GM12878 (cell line): Measurements from ENCODE around the gene STXBP1. TPM values are rescaled to one million over a fixed set of nuclear protein-coding genes. Genes with fewer than 3 reads are reported as not detected.

Source experiments
- CBFB ChIP-seq: IDR thresholded peaks from 2 replicates; pipeline ENCODE4 v1.6.1; 2016; ENCODE audit warnings: antibody characterized with exemption, low read depth
- CBX3 ChIP-seq: fragments of 200-600 bp; sonication (generic); IDR thresholded peaks from 2 replicates; pipeline ENCODE4 v1.6.1; 2016; ENCODE audit warnings: low read depth, borderline replicate concordance
- CEBPB ChIP-seq, 2 experiments: fragments of 150-350 bp in 1 of 2; IDR thresholded peaks; 2 replicates each; pipeline ENCODE4 v1.6.1; 2012 to 2014; ENCODE audit warnings: low read depth in 2 of 2, low read length in 2 of 2, borderline replicate concordance in 1 of 2, inconsistent platforms in 1 of 2
- CREM ChIP-seq: IDR thresholded peaks from 2 replicates; pipeline ENCODE4 v1.6.1; 2014; ENCODE audit warnings: antibody characterized with exemption, low read depth
- ELK1 ChIP-seq: IDR thresholded peaks from 2 replicates; pipeline ENCODE4 v1.6.1; 2012; ENCODE audit warnings: low read depth, low read length, improper control_type of control experiment
- GABPA ChIP-seq: IDR thresholded peaks from 2 replicates; pipeline ENCODE4 v1.6.1; 2014; ENCODE audit warnings: antibody characterized with exemption, low read depth, mild to moderate bottlenecking, inconsistent platforms
- HDAC6 ChIP-seq: fragments of 200-600 bp; sonication (generic); IDR thresholded peaks from one replicate; pipeline ENCODE4 v1.8.0; 2017; ENCODE audit warnings: antibody characterized with exemption; ENCODE audit not compliant: unreplicated experiment
- IRF5 ChIP-seq: fragments of 450-650 bp; IDR thresholded peaks from 2 replicates; pipeline ENCODE4 v1.6.1; 2017; ENCODE audit warnings: borderline replicate concordance
- JUND ChIP-seq: IDR thresholded peaks from 2 replicates; pipeline ENCODE4 v1.6.1; 2012; ENCODE audit warnings: low read depth, mild to moderate bottlenecking, low read length, improper control_type of control experiment, moderate library complexity
- KLF5 ChIP-seq: fragments of 450-650 bp; IDR thresholded peaks from 2 replicates; pipeline ENCODE4 v1.6.1; 2014; ENCODE audit warnings: mild to moderate bottlenecking; ENCODE audit not compliant: partially characterized antibody
- MLLT1 ChIP-seq: fragments of 450-650 bp; IDR thresholded peaks from 2 replicates; pipeline ENCODE4 v1.6.1; 2016; ENCODE audit warnings: mild to moderate bottlenecking
- MTA3 ChIP-seq: IDR thresholded peaks from 2 replicates; pipeline ENCODE4 v1.6.1; 2012; ENCODE audit warnings: low read length, inconsistent platforms, borderline replicate concordance
- NBN ChIP-seq: fragments of 450-650 bp; IDR thresholded peaks from 2 replicates; pipeline ENCODE4 v1.6.1; 2016
- NR2C1 ChIP-seq: fragments of 450-650 bp; IDR thresholded peaks from 2 replicates; pipeline ENCODE4 v1.6.1; 2017; ENCODE audit warnings: antibody characterized with exemption, mild to moderate bottlenecking, moderate library complexity
- NR2C2 ChIP-seq: IDR thresholded peaks from 2 replicates; pipeline ENCODE4 v1.6.1; 2011; ENCODE audit warnings: borderline replicate concordance, low read depth; ENCODE audit not compliant: control insufficient read depth, insufficient read length
- PRDM15 ChIP-seq: fragments of 450-650 bp; formaldehyde crosslinking; IDR thresholded peaks from 2 replicates; pipeline ENCODE4 v1.4.0; 2020; ENCODE audit warnings: mild to moderate bottlenecking, moderate library complexity
- RCOR1 ChIP-seq: conservative IDR thresholded peaks from 2 replicates; pipeline ENCODE4 v1.6.1; 2012; ENCODE audit warnings: low read depth, low read length, improper control_type of control experiment
- RUNX3 ChIP-seq: IDR thresholded peaks from 2 replicates; pipeline ENCODE4 v1.6.1; 2012; ENCODE audit warnings: low read length, inconsistent platforms
- YBX1 ChIP-seq: fragments of 450-650 bp; IDR thresholded peaks from 2 replicates; pipeline ENCODE4 v1.6.1; 2016; ENCODE audit warnings: antibody characterized with exemption
- YY1 ChIP-seq: IDR thresholded peaks from 2 replicates; pipeline ENCODE4 v1.6.1; 2011; ENCODE audit warnings: low read depth, mild to moderate bottlenecking, low read length
- ZNF592 ChIP-seq: fragments of 450-650 bp; IDR thresholded peaks from 2 replicates; pipeline ENCODE4 v1.6.1; 2017; ENCODE audit warnings: mild to moderate bottlenecking, moderate library complexity
- polyA plus RNA-seq, 11 experiments: library from polyadenylated mRNA; depleted of rRNA in 4 of 11; unstranded in 6 of 11; stranded (reverse) in 5 of 11; fragments of >200 nt; fragmentation: Nextera tagmentation in 4 of 11; fragmentation: Illumina TruSeq in 1 of 11; extraction: Ambion mirVana in 4 of 11; extraction: Trizol in 1 of 11; gene quantifications; 1 replicate in 1 of 11; 2 replicates in 10 of 11; pipeline versions ENCODE4 v1.2.1 to v1.2.3, GENCODE V29; 2011 to 2016; ENCODE audit warnings: inconsistent platforms in 2 of 11, missing spikeins in 2 of 11, low read depth in 1 of 11
- total RNA-seq, 4 experiments: library from RNA; depleted of rRNA in 3 of 4; stranded (reverse); fragments of >200 nt in 3 of 4; fragmentation: Illumina TruSeq in 1 of 4; extraction: Trizol in 1 of 4; gene quantifications; 2 replicates each; pipeline versions ENCODE4 v1.2.1 to v1.2.3, GENCODE V29; 2013 to 2021

STXBP1 gene
- total and polyA plus RNA-seq, 10 of the 15 experiments (the other 5 are each of a cell fraction or from before 2014, with no cell fraction given): 0.08 to 0.85 (median 0.31) TPM; not detected in 3

- TF ChIP-seq ELK1 (no peak), NR2C1 (no peak), MLLT1 (no peak), RCOR1 (no peak), CREM (no peak), YBX1 (no peak), GABPA (no peak), KLF5 (no peak), RUNX3 (no peak), YY1 (peak; percentile 64; the same call in 1 of the 2 replicates), PRDM15 (no peak), CEBPB (IDR thresholded peaks at IDR 0.05; ENCODE audit: borderline replicate concordance in 1 of 2, low read depth in 2 of 2, low read length in 2 of 2) (no peak), MTA3 (no peak), NBN (no peak), ZNF592 (no peak), JUND (no peak), HDAC6 (no peak), CBFB (no peak), NR2C2 (no peak), CBX3 (no peak), IRF5 (no peak)
Observed at GRCh38 chr9:127589955-127590370, 22.1 kb upstream of the STXBP1 start (continued).
